NCI-H345 treated with DMSO at 0.1 percent for 48 hours (cell line): ENCODE results near the gene TMEM184B.

Source experiments
- DNase-seq: peaks from one replicate; lab custom pipeline; 2025; ENCODE audit not compliant: unreplicated experiment; lab: John Stamatoyannopoulos, UW

Gene TMEM184B

DNA sequence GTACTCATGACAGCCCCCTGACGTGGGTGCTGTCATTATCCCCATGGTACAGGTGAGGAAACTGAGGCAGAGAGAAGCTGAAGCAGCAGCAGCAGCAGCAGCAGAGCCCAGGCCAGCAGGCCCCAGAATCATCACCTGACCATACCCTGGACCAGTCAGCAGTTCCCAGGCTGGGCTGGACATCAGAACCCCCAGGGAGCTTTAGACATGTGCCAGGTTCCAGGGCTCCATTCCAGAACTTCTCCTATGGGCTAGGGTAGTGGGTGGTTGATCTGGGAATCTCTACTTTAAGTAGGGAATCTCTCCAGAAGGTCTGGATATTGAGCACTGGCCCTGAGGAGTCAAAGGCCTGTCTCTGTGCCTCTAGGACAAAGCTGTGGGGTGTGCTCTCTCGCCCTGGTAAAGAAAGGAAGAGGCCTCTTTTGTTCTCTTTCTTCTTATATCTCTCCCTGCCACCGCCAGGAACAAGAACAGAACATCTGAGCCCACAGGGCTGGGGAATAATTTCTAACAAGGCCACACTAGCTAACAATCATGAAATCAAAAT lies 44.4 kb downstream of the TMEM184B start:
- no peak for DNase-seq

DNA sequence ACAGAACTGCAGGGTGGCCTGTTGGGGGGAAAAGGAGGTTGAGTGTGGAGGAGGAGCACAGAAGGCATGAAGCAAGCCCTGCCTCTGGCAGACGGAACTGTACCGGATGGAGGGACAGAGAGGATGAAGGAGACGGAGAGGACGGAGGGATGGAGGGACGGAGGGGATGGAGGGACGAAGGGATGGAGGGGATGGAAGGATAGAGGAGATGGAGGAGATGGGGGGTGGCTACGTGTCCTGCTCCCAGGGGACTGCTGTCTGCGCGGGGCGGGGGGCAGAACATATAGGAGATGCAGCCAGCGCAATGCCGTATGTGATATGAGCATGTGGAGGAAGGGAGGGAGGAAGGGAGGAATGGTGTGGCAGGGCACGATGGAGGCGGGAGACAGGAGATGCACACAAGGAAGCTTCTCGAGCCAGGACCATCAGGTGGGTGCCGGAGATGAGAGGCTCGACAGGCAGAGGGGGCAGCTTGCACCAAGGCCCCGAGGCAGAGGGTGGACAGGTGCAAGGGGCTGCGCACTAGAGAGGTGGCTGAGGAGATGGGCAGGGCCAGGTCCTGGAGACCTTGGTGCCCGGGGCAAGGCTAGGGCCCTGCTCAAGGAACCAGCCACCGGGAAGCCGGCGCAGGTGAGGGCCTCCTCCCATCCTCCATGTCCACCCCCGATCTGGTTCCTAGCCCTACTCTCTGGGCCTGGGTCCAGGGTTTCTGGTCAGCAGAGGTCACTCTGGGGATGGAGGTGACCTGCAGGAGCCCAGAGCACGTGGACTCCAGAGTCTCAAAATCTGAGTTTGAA lies 45.8 kb downstream of the TMEM184B start:
- DNase-seq, result no peak

DNA sequence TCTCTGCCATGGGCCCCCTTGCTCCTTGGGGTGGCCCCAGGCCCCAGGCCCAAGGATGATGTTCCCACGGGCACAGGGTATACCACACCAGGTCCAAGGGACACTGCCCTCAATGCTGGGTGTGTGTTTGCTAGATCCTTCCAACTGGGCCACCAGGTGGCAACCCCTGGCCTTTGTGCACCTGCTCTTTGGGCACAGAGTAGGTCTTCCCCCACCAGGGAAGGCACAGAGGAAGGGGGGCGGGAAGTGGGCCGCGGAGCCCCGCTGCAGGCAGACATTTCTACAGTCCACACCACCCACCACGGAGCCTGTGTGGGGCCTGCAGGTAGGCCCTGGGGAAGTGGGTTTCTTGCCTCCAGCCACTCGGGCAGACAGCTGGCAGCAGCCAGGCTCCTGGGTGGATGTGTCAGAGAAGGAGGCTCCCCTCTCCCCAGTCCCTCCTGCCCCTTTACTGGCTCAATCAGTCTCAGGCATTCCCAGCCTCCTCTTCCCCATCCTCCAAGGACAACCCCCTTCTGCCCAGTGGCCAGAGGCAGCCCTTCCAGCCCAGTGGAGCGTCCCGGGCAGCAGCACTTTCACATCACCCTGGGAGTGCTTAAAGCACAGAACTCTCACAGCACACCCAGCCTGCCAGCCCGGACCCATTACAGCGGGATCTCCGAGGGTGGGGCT lies 49.4 kb downstream of the TMEM184B start:
- no peak for DNase-seq

DNA sequence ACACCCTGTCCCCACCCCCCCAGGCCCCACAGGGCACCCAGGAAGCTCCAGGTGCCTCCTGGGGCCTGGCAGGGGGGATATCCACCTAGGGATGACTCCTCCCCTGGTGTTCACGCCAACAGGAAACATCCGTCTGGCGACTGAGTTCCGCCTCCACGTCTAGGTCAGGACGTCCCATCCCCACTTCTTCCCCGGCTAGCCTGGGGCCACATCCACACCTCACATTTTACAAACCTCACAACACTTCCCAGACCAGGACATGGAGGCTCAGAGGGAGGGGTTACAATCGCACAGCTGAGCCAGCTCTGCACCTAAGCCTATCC lies 50.1 kb downstream of the TMEM184B start:
- no peak for DNase-seq

DNA sequence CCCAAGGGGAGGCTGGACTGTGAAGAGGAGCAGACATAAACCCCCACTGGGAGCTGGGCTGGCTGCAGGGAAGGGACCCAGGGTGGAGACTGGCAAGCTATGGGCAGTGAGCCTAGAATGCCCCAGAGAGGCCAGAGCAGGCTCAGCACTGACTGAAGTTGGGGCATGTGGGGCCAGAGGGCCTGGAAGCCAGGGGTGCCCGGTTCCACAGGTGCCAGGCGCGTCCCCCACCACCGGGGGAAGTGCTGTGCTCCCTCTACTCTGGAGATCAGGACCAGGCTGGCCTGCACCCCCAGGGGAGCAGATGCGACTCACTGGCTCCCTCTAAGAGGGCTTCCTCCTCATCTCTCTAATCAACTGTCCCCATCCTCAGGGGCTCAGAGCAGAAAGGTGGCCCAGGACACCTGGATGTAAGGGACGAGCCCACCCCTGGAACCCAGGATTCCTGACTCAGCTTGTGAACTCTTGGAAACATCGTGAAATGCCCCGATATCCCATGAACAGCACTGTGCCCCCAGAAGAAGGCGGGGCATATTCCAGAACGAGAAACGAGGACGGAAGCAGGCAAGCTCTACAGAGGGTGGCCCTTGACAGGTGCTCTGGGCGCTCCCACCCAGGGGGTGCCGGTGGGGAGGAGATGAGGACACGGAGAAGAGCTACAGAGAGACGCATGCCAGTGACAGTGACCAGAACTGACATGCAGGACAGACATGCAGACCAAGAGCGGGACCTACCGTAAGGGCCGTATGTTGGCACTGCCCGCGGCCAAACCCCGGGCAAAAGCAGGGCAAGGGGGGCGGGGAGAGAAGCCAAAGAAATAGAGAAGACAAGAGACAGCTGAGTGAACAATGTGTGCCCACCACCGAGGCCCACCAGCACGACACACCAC lies 50.7 kb downstream of the TMEM184B start:
- DNase-seq, result no peak

DNA sequence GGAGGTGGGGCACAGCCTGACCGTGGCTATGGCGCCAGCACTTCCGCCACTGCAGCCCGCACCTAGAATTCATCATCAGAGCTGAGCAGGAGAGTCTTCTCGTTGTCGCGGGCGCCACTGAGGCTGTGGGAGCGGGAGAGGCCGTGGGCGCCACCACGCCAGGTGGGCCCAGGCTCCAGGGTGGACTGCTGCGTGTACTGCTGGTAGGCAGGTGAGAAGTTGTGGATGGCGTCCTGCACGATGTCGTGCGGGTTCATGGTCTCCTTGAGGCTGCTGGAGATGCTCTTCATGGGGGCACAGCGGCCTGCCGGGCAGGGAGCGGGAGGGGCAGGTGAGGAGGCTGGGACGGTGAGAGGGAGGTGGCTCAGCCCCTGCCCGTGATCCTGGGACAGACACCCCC lies 51.4 kb downstream of the TMEM184B start:
- no peak for DNase-seq

DNA sequence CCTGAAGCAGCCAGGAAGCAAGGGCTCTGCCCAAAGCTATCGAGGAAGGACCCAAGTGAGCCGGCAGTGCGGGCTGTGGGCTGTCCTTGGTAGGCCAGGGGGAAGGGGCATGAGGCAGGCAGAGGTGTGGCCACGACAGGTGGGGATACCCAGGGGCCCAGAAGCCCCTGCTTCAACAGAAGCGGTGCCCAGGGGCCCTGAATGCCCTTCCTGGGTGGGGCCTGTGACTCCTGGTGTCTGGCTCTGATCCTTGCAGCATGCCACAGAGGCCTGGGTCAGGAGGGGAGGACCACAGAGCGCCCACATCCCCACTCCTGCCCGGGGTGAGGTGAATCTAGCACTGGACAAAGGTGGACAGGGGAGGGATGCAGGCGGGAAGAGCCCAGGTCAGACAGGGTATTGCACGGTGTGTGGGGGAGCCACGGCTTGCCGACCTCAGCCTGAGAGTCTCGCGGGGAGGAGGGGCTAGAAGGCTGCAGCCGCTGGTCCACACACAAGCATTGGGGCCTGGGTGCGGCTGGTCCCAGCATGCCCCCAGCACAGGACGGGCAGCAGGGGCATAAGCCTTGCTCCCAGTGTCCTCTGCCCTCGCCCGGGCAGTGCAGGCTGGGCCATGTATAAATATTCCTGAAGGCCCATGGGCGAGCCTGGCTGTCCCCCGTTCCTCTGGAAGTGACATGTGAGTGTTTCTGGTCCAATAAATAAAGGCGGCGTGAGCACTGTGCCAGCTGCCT lies 52.0 kb downstream of the TMEM184B start:
- DNase-seq, result no peak

DNA sequence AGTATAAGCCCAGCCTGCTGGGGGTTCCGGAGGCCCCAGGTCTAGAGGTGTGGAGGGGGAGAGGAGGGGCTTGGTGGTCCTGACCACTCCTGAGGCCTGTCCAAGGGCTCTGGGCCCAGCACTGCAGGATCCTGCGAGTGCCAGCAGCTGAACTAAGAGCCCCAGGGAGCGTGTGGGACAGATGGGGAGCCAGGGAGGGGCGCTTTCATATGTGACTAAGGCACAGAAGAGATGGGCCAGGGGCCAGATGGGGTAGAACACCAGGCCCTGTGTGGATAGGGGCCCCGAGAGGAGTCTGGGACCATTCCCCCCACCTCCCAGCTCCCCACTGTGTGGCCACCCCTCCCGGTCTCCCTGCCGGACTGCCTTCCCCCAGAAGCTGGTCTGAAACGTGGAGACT lies 52.6 kb downstream of the TMEM184B start:
- no peak for DNase-seq

DNA sequence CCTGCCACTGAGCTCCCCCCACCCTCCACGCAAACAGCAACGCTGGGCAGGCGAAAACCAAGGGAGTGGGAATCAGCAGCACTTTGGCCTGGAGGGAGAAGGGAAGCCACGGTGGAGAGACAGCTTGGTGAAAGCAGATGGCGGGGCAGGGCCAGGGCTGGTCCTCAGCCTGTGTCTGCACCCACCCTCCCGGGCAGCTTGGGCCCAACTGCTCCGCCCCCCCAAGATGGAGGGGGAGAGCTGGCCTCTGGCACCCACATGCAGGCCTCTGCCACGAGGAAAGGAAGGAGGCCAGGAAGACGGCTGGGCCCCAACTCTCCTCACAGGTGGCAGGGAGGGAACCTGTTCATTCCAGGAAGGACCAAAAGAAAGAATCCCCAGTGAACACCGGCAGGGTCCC lies 53.2 kb downstream of the TMEM184B start:
- DNase-seq, result no peak

DNA sequence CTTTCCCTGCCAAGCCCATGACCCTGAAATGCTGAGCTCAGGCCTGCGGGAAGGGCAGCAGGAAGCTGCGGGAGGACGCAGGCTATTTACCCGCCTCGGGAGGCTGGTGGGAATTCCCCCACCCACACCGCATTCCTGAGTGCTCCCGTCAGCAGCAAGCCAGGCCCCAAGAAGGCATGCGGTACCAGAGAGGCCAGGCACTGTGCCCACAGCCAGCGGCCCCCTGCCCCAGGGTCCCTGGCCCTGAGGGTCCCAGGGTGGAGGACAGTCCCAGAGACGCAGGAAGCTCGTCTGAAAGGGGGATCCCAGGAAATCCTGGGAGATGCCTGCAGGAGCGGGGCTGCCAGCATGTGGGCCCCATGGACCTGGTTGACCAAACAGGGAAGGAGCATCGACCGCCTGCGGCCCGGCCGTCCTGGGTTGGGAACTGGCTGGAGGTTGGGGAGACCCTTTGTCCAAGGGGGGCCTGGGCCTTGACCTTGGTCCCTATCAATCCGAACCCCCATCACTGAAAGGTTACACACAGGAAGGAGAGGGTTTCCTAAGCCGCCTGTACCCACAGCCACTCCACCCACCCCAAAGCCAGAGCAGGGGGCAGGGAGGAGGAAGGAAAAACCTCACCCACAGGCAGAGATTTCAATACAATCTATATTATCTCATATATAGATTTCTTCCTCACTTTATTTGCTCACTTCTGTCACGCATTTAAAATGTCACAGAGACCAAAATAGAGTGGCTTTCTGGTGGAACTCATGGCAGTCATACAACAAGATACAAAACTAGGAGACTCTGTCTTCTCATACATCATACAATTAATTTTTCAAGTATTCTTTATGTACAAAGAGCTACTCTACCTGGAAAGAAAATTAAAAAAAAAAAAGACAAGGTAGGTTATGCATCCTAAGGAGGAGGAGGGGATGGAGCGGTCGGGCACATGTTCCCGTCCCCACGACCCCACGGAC lies 53.9 kb downstream of the TMEM184B start:
- no peak for DNase-seq

DNA sequence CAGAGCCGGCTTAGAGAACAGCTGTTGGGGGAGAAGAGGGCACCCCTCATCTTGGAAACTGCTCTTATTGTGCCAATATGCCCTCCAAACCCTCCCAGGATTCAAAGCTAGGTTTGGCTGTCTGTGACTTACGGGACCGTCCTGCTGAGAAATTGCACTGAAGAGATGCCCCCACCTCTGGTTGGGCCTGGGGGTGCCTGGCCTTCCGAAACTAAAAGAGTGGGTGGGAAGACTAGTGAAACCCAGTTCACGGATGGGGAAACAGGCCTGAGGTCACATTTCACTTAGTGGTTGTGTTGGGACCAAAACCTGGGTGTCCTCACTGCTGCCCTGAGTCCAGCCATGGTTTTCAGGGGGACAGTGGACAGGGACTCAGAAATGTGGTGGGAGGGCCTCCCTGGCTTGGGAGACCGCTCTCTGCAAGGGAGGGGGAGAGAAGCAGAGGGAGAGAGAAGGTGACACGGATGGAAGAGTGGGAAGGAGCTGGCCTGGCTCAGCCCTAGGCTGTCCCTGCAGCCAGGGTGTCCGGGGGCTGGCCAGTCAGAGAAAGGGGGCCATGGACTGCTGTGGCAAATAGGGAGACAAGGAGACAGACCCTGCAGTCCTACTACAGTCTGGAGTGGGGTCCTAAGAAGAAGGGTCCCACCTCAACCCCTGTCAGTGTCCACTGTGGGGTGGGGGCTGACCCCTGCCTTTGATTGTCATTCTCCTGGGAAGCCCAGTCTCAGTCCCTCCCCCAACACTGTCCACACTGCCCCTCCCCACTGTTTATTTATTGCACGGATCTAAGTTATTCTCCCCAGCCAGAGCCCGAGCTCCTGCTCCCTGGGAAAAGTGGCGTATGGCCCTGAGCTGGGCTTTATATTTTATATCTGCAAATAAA lies 57.4 kb downstream of the TMEM184B start:
- no peak for DNase-seq

DNA sequence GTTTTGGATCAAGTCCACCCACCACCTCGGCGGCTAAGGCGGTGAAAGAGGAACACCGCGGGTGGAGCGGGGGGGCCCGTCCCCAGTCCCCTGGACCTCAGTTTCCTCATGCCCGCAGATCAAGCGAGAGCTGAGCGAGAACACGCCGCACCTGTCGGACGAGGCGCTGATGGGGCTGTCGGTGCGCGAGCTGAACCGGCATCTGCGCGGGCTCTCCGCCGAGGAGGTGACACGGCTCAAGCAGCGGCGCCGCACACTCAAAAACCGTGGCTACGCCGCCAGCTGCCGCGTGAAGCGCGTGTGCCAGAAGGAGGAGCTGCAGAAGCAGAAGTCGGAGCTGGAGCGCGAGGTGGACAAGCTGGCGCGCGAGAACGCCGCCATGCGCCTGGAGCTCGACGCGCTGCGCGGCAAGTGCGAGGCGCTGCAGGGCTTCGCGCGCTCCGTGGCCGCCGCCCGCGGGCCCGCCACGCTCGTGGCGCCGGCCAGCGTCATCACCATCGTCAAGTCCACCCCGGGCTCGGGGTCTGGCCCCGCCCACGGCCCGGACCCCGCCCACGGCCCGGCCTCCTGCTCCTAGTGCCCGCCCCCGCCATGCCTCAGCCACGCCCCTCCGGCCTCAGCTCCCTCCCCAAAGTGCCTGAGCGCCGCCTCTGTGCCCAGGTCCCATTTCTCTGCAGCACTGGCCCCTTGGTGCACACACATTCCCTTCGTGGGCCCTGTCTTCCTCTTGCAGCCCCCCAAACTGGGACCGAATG lies 58.3 kb downstream of the TMEM184B start:
- no peak for DNase-seq

DNA sequence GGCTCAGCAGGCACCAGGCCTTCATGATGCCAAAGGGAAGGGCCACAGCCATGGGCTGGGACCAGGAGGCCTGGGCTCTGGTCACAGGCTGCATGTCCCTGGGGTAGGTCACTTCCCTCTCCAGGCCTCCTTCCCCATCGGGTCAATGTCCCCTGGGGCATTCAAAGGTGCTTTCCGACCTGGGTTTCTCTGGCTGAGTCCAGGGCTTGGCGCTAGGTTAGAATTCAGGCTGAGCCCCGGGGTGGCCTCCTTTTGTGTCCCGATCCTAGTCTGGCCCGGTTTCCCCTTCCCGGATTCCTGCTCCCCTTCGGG lies 58.9 kb downstream of the TMEM184B start:
- DNase-seq, result no peak

DNA sequence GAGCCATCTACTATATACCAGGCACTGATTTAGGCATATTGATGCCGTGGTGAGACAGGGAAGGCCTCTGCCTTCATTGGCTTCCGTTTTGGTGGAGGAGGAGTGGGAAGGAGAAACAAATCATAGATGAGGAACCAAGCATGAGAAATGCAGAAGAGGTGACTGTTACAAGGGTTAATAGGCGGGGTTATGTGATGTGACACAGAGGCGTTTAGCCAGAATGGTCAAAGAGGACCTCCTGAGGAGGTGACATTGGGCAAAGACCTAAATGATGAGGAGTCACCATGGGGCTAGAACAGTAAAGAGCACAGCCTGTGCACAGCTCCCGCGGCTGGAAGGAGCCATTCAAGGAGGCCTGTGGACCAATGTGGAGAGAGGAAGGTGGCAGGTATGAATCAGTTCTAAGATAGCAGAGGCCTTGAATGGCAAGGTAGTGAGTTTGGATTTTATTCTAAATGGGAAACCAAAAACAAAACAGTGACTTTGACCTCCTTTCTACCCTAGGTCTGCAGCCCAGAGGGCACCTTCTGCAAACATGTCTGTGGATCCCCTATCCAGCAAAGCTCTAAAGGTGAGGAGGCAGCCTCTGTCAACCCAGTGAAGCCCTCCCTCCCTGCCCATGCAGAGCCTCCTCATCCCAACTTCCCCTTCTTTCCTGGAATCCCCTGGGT lies 59.4 kb downstream of the TMEM184B start:
- no peak for DNase-seq

DNA sequence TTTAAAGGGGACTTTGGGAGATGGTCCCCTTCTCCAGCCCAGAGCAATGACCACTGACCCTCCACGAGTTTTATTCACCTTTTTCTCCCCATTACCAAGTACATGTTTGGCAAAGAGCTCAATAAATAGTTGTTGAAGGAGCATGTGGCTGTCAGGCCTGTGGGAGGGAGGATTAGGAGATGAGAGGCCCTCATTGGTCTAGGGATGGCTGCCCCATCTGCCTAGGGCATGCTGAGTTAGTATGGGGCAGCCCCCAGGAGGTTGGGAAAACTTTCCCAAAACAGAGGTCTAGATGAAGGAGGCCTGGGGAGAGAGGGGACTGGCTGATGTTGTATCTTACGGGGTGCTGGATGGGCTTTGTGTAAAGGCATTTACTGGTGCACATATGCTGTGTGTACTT lies 60.4 kb downstream of the TMEM184B start:
- DNase-seq, result no peak

DNA sequence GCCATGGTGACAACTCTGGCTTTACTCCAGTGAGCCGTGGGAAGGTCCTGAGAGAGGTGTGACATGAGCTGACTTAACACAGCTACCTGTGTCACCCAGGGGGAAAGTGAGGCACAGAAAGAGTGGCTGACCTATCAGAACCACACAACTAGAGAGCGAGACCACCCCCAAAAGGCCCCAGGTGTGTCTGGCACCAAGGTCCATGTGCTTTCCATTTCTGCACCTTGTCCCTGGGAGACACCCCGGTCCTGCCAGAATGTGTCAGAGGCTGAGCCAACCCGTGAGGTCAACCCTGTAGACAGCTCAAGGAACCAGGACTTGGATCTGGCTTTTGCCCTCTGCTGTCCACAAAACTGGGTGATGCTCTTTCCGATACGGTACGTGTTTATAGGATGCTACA lies 61.3 kb downstream of the TMEM184B start:
- DNase-seq, result no peak

DNA sequence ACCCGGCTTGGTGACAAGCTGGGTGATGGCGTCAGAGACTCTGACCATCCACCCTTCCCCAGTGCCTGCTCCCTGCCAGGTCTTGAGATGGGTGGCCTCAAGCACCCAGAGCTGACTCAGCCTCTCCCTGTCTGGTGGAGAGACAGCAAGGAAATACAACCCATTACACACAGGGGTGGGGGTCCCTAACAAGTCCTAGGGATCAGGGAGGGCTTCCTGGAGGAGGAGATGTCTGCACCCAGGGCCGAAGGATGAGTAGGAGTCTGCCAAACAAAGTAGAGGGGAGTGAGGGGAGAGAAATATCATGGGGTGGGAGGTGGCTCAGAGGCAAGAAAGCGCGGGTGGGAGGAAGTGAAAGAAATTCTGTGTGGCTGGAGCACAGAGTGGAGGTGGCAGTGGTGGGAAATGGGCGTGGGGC lies 64.2 kb downstream of the TMEM184B start:
- DNase-seq, result no peak
